Astrocyte of the spinal cord (primary cell): ENCODE results near the gene LSAMP.

ENCODE experiments used
- DNase-seq: peaks from one replicate; pipeline ENCODE4 v3.0.0; 2011; ENCODE audit warnings: low read depth, low spot score
- H3K4me3 ChIP-seq: 2 replicates; pipeline ENCODE4 v1.5.1; 2011; ENCODE audit warnings: low read depth, mild to moderate bottlenecking, low read length, moderate library complexity
- in situ Hi-C: cut with HindIII; loops from 2 replicates; pipeline ENCODE4 v1.10.0; 2017; ENCODE audit warnings: low sequenced_read_pairs
- TF ChIP-seq, protein P1 (sequence below): IDR thresholded peaks from 2 replicates; pipeline ENCODE4 v1.5.1; 2012; ENCODE audit warnings: low read depth, mild to moderate bottlenecking, low read length, inconsistent platforms

LSAMP gene

DNA sequence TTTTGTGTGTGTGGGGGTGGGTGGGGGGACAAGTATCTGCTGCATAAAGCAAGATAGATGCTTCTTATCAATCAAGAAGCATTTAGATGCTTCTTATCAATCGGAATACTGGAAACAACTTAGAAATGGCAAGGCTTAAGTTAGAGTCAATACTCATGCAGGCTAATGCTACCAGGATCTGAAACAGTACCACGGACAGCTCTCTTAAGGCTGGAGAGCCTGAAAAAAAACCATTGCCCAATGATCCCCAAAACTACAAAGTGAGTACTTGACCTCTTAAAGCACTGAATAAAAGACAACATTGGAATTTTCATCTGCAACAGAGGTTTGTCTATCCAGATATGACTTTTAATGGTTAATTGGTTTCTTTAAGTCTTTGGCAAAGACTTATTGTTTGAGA is 559.7 kb downstream of the LSAMP start:
- in situ Hi-C loops = no loop called here
- peak; percentile 19 for DNase-seq
- H3K4me3 ChIP-seq = no peak overlapping the region
- TF ChIP-seq, protein P1, sequence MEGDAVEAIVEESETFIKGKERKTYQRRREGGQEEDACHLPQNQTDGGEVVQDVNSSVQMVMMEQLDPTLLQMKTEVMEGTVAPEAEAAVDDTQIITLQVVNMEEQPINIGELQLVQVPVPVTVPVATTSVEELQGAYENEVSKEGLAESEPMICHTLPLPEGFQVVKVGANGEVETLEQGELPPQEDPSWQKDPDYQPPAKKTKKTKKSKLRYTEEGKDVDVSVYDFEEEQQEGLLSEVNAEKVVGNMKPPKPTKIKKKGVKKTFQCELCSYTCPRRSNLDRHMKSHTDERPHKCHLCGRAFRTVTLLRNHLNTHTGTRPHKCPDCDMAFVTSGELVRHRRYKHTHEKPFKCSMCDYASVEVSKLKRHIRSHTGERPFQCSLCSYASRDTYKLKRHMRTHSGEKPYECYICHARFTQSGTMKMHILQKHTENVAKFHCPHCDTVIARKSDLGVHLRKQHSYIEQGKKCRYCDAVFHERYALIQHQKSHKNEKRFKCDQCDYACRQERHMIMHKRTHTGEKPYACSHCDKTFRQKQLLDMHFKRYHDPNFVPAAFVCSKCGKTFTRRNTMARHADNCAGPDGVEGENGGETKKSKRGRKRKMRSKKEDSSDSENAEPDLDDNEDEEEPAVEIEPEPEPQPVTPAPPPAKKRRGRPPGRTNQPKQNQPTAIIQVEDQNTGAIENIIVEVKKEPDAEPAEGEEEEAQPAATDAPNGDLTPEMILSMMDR = no peak

DNA sequence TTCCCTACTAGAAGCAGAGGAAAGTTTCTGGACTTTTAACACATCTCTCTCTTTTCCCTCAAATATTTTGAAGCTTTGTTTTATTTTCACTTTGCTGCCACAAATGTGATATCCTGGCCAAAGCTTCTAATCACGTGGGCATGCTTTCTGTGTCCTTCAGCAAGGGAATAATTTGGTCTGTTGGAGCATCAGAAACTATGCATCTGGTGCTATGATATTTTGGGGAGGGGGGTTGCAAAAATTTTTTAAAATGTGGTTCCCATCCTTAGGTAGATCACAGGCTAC is 567.7 kb downstream of the LSAMP start:
- TF ChIP-seq, protein P1 = no peak
- no peak for DNase-seq
- in situ Hi-C loops = no loop called here
- H3K4me3 ChIP-seq = no peak overlapping the region

DNA sequence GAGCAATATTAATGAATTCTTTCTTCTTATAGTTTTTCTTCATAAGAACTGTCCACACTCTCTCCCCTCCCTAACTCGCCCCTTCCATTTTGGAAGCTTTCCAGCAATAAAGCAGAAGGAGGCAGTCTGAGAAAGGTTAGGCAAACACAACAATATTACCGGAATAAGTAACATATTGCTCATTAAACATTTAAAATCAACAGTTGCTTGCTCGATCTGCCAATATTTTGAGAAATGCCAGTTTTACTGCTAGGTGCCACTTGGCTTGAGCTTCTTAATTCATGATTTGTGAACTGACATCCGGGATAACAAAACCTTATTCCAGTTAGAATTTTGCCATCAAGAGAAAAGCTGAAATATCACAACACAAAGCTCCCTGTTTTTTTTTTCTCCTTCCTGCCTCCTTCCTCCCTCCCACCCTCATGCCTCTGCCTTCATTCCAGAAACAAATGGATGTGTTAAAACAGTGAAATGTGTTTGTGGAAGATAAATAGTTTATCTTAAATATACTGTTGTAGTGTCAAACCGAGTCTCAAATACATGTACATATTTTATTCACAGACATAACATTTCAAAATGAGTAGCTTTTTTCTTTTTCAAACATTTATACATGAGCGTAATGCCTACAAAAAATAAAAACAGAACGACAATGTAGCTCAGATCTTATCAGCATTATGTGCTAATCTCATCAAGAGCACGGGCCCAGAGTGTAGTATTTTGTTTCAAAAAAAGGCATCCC is 568.2 kb downstream of the LSAMP start:
- no peak for DNase-seq
- in situ Hi-C loops = no loop called here
- TF ChIP-seq, protein P1 = no peak
- no peak overlapping the region for H3K4me3 ChIP-seq

DNA sequence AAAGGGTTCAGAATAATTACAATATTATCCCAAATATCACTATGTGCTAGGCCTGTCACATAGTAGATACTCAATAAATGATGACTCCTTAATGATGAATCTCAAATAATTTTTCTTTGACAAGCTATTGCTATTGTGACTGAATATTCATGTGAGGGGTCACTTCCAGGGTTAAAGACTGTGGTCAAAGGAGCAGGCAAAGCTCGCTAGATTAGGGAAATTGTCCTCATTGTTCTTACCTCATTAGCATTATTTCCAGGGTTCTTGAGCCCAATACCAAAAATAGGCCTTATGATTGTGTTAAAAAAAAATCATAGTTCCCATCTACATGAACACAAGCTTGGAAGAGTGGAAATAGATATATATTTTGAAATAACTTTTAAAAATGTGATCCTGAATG is 569.8 kb downstream of the LSAMP start:
- TF ChIP-seq, protein P1 = no peak
- DNase-seq = no peak
- in situ Hi-C loops = no loop called here
- H3K4me3 ChIP-seq = no peak overlapping the region

DNA sequence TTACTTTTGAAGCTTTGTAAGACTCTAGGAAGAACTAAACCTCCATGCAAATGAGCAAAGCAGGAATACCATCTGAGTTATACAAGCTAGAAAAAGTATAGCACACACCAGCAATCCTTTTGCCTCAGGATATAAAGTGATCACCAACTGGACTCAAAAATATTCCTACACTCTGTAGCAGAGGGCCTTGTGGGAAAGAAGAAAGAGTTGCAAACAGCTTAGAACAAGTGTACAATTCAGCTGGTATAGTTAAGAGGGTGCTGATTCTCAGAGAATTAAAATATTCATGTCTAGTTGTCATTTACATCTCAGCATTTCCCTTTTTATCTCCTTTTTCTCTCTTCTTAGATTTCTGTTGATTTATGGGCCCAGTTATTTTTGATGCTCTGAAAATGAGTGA is 573.6 kb downstream of the LSAMP start:
- no peak for DNase-seq
- TF ChIP-seq, protein P1 = no peak
- no peak overlapping the region for H3K4me3 ChIP-seq
- in situ Hi-C loops = no loop called here

DNA sequence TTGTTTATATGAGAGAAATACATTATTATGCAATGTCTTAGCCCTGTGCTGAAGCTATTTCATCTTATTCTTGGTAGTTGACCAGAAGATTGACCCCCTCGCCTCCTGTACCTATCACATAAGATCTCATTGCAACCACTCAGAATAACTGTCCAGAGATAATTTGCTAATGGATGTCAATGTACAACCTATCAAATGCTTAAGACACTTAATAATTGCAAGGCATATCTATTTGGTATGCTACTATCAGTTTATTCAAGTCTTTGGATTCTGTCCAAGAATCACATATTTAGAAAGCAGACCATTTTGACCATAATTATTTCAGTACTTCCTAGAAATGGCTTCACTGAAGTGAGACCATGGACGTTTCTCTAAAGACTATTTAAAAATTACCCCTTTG is 580.4 kb downstream of the LSAMP start:
- H3K4me3 ChIP-seq = no peak overlapping the region
- DNase-seq = no peak
- TF ChIP-seq, protein P1 = no peak
- in situ Hi-C loops = no loop called here
